ENCODE results near the gene DIAPH2. TPM values are rescaled to one million over a fixed set of nuclear protein-coding genes. Genes with fewer than 3 reads are reported as not detected.

DIAPH2 gene
- total and polyA plus RNA-seq, 12 donors = 1.8 to 13.6 (median 10.1) TPM

DNA sequence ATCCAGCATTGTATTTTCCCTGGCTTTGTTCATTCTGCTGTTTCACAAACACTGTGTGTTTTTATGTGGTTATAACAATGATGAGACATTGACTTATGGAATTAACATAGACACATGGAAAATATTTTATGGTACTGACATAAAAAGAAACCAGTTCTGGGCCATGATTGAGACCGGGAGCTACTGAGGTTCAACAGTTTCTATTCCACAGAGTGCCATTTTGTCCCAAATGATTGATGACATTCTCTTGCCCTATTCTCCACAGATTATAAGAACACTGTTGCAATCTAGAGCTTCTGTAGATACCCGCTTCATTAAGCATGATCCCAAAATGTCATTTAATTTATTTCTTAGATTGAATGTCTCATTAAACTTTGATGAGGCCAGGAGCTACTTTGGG, 525.9 kb downstream of the DIAPH2 start:
- Histone ChIP-seq H3K4me3 (no peak overlapping the region), H3K36me3 (no peaks in the 10 kb centered on the region), H3K27ac (no peak overlapping the region), H3K27me3 (peaks cover 0 to 4% (median 0%) of the 10 kb centered on the region in 7 donors), H3K4me1 (no peaks in the 10 kb centered on the region), H3K9me3 (no peaks in the 10 kb centered on the region)
- no peak for ATAC-seq
- 93 to 94% methylated on average over 2 of the region's 2 CpGs for WGBS, 2 donors
- intact Hi-C loops (cut with DNase I) = no loop called here
- no peak for DNase-seq
- TF ChIP-seq, protein P1, sequence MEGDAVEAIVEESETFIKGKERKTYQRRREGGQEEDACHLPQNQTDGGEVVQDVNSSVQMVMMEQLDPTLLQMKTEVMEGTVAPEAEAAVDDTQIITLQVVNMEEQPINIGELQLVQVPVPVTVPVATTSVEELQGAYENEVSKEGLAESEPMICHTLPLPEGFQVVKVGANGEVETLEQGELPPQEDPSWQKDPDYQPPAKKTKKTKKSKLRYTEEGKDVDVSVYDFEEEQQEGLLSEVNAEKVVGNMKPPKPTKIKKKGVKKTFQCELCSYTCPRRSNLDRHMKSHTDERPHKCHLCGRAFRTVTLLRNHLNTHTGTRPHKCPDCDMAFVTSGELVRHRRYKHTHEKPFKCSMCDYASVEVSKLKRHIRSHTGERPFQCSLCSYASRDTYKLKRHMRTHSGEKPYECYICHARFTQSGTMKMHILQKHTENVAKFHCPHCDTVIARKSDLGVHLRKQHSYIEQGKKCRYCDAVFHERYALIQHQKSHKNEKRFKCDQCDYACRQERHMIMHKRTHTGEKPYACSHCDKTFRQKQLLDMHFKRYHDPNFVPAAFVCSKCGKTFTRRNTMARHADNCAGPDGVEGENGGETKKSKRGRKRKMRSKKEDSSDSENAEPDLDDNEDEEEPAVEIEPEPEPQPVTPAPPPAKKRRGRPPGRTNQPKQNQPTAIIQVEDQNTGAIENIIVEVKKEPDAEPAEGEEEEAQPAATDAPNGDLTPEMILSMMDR (IDR thresholded peaks at IDR 0.05) = no peak

DNA sequence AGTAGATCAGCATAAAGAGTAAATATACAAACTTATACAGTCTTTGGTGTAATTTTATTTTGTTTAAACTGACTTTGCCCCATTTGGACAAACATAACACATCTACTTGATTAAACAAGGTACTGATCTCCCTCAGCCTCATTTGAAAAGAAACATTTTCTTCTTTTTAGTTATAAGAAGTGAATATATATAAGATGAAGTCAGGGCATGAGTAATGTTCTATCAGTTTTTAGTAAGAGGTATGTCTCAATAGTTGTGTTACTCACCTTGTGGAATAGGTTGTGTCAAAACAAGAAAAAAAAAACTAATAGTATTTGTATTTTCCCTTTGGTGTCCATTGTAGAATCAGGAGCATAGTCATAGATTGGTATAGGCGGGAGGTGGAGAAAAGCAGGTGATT, 526.4 kb downstream of the DIAPH2 start:
- 96% methylated on average over 1 of the region's 1 CpG for WGBS, 2 donors
- H3K27me3 ChIP-seq = peaks cover 0 to 4% (median 0%) of the 10 kb centered on the region in 7 donors
- H3K9me3 ChIP-seq = no peaks in the 10 kb centered on the region
- ATAC-seq (no peak), DNase-seq (no peak)
- intact Hi-C loops (cut with DNase I) = no loop called here
- no peak overlapping the region for H3K27ac ChIP-seq
- no peaks in the 10 kb centered on the region for H3K4me1 ChIP-seq
- no peaks in the 10 kb centered on the region for H3K36me3 ChIP-seq
- no peak overlapping the region for H3K4me3 ChIP-seq
- TF ChIP-seq, protein P1 (IDR thresholded peaks at IDR 0.05) = no peak

DNA sequence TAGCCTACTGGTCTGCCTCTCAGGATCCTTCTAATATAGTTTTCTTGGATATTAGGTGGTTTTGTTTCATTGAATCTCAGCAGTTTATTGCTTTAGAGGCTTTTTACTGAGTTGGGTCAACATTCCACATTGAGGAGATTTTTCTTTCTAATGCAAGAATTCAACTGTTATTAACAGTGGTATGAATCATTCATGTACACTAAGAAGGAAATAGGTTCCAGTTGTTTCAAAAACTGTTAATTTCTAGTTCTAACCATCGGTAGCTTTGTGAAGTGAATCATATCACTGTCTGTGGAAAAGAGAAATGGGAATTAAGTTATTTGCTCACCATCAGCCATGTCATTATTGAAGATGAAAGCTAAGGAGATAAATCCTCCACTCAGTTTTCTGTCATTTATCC, 530.5 kb downstream of the DIAPH2 start:
- TF ChIP-seq, protein P1 (IDR thresholded peaks at IDR 0.05) = no peak
- H3K4me1 ChIP-seq = no peaks in the 10 kb centered on the region
- intact Hi-C loops (cut with DNase I) = no loop called here
- 89 to 95% methylated on average over 1 of the region's 1 CpG for WGBS, 2 donors
- no peaks in the 10 kb centered on the region for H3K9me3 ChIP-seq
- no peak overlapping the region for H3K27ac ChIP-seq
- peaks cover 0 to 4% (median 0%) of the 10 kb centered on the region in 7 donors for H3K27me3 ChIP-seq
- no peak overlapping the region for H3K4me3 ChIP-seq
- H3K36me3 ChIP-seq = no peaks in the 10 kb centered on the region
- DNase-seq (no peak), ATAC-seq (no peak)

DNA sequence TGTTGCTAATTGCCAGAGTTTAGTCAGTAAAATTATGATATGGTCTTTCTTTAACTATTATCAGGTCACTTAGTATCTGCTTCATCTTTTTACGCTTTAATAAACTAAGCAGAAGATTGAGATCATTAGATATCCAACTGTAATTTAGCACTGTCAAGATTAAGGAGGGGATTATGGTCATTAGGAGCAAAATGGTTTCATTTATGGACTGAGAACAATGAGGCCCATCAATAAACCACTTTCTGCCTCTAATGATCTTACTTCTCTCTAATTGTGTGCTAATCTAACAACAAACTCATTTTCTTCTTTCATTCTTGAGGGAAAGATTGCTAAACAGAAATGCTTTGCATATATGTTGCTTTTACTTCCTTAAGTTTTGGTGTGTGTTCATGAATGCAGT, 539.5 kb downstream of the DIAPH2 start:
- no peaks in the 10 kb centered on the region for H3K36me3 ChIP-seq
- no peaks in the 10 kb centered on the region for H3K4me1 ChIP-seq
- 92 to 100% methylated on average over 1 of the region's 1 CpG for WGBS, 2 donors
- H3K4me3 ChIP-seq = no peak overlapping the region
- TF ChIP-seq, protein P1 (IDR thresholded peaks at IDR 0.05) = no peak
- no peak overlapping the region for H3K27ac ChIP-seq
- ATAC-seq (no peak), DNase-seq (no peak)
- peaks cover 0 to 6% (median 0%) of the 10 kb centered on the region in 7 donors for H3K27me3 ChIP-seq
- H3K9me3 ChIP-seq = no peaks in the 10 kb centered on the region
- intact Hi-C loops (cut with DNase I) = no loop called here

Measured in heart right ventricle (tissue), 16 donors.